Fibroblast of lung (primary cell): Measurements from ENCODE around the gene RIOK3. TPM values are rescaled to one million over a fixed set of nuclear protein-coding genes. Genes with fewer than 3 reads are reported as not detected.

ENCODE experiments used
- DNase-seq, 2 donors: peaks; one replicate each; pipeline versions ENCODE4 v3.0.0 to v3.0.0-alpha.2; 2010; ENCODE audit warnings: low read depth in 2 of 2
- H2AFZ ChIP-seq: 2 replicates; pipeline ENCODE4 v1.5.1; 2012; ENCODE audit warnings: low read length, control low read depth, inconsistent platforms
- H3K27ac ChIP-seq: 2 replicates; pipeline ENCODE4 v1.5.1; 2011; ENCODE audit warnings: low read length, control low read depth; ENCODE audit not compliant: insufficient read depth
- H3K27me3 ChIP-seq: 2 replicates; pipeline ENCODE4 v1.5.1; 2011; ENCODE audit warnings: mild to moderate bottlenecking, low read length; ENCODE audit not compliant: control insufficient read depth, insufficient read depth
- H3K36me3 ChIP-seq: 2 replicates; pipeline ENCODE4 v1.5.1; 2011; ENCODE audit warnings: low read length; ENCODE audit not compliant: control insufficient read depth, insufficient read depth
- H3K4me1 ChIP-seq: 2 replicates; pipeline ENCODE4 v1.5.1; 2011; ENCODE audit warnings: low read length; ENCODE audit not compliant: control insufficient read depth, insufficient read depth; ENCODE audit errors: extremely low read depth
- H3K4me2 ChIP-seq: 2 replicates; pipeline ENCODE4 v1.5.1; 2011; ENCODE audit warnings: low read length, control low read depth; ENCODE audit not compliant: insufficient read depth; ENCODE audit errors: extremely low read depth
- H3K4me3 ChIP-seq, 4 experiments: fragments of 200-600 bp in 1 of 4; sonication (generic) in 1 of 4; replicated peaks in 1 of 4; 2 replicates each; pipeline ENCODE4 v1.5.1; 2011 to 2016; ENCODE audit warnings: low read length in 4 of 4, low read depth in 3 of 4, mild to moderate bottlenecking in 3 of 4, control low read depth in 2 of 4, inconsistent platforms in 1 of 4, mixed read lengths in 1 of 4; ENCODE audit not compliant: insufficient read depth in 1 of 4; ENCODE audit errors: control extremely low read depth in 1 of 4
- H3K79me2 ChIP-seq: 2 replicates; pipeline ENCODE4 v1.5.1; 2012; ENCODE audit warnings: mild to moderate bottlenecking, low read length, inconsistent platforms; ENCODE audit not compliant: control insufficient read depth, insufficient read depth
- H3K9ac ChIP-seq: 2 replicates; pipeline ENCODE4 v1.5.1; 2011; ENCODE audit warnings: mild to moderate bottlenecking, low read length, control low read depth; ENCODE audit not compliant: insufficient read depth
- H3K9me3 ChIP-seq: 2 replicates; pipeline ENCODE4 v1.5.1; 2012; ENCODE audit warnings: low read depth, low read length; ENCODE audit not compliant: control insufficient read depth, insufficient read depth
- H4K20me1 ChIP-seq: 2 replicates; pipeline ENCODE4 v1.5.1; 2011; ENCODE audit warnings: low read length; ENCODE audit not compliant: control insufficient read depth, insufficient read depth; ENCODE audit errors: extremely low read depth
- CTCF ChIP-seq, 2 donors: IDR thresholded peaks in 1 of 2; conservative IDR thresholded peaks in 1 of 2; 1 replicate in 1 of 2; 2 replicates in 1 of 2; pipeline ENCODE4 v1.5.1; 2011 to 2012; ENCODE audit warnings: low read length in 2 of 2, control low read depth in 1 of 2, inconsistent platforms in 1 of 2, low read depth in 1 of 2, mild to moderate bottlenecking in 1 of 2
- EZH2 ChIP-seq: IDR thresholded peaks from 2 replicates; pipeline ENCODE4 v1.5.1; 2012; ENCODE audit warnings: low read length, control low read depth, mild to moderate bottlenecking; ENCODE audit errors: missing control alignments
- polyA plus RNA-seq, 2 donors: library from polyadenylated mRNA; depleted of rRNA in 1 of 2; stranded (reverse) in 1 of 2; unstranded in 1 of 2; fragments of >200 nt; gene quantifications; 2 replicates each; pipeline ENCODE4 v1.2.1, GENCODE V29; 2011 to 2012; ENCODE audit warnings: missing spikeins in 1 of 2
- total RNA-seq: library from RNA; depleted of rRNA; stranded (reverse); fragments of >200 nt; gene quantifications from 2 replicates; pipeline ENCODE4 v1.2.1, GENCODE V29; 2014

Gene RIOK3
- total and polyA plus RNA-seq, 2 donors (not counting 1 experiment from before 2014, with no cell fraction given): 48.4 to 78.8 TPM

- Histone ChIP-seq H3K36me3 (no peaks in the 10 kb centered on the region), H4K20me1 (no peaks in the 10 kb centered on the region)
Measured at GRCh38 chr18:23501626-23502025, 48.5 kb downstream of the RIOK3 start.

DNA sequence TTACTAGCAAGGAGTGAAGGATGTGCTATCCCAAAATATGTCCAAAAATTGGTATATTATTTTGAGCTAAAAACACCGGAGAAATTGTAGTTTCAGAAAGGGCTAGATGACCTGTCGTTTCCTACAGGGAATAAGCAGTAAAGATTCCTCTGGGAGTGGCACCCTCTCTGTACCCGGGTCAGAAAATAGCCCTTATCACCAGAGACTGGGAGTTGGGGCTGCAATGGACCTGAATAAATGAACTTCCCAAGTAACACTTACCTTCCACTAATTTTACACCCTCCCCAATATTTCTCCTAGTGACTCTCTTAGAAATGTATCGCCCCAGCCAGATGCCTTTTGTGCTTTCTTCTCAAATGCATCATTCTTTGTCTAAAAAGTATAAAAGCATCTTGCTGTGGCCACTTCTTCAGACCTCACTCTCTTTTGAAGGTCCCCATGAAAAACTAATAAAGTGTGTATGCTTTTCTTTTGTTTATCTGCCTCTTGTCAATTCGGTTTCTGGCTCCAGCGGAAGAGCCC is 49.5 kb downstream of the RIOK3 start:
- Histone ChIP-seq H2AFZ (peak overlapping the region; percentile 77), H3K27ac (peak overlapping the region; percentile 75)
- no peak for TF ChIP-seq EZH2
- no peak for TF ChIP-seq CTCF (conservative IDR thresholded peaks at IDR 0.05 in 1 of 2, IDR thresholded peaks at IDR 0.05 in 1 of 2; ENCODE audit: low read depth in 1 of 2, low read length in 2 of 2)

More at GRCh38 chr18:23501626-23502025, 48.5 kb downstream of the RIOK3 start:
- TF ChIP-seq CTCF (conservative IDR thresholded peaks at IDR 0.05 in 1 of 2, IDR thresholded peaks at IDR 0.05 in 1 of 2; ENCODE audit: low read depth in 1 of 2, low read length in 2 of 2) (no peak), EZH2 (no peak)
- H3K9ac ChIP-seq: no peak overlapping the region
- peaks cover 2% of the 10 kb centered on the region for H3K4me1 ChIP-seq
- no peak overlapping the region for H3K27ac ChIP-seq
- DNase-seq: no peak
- no peaks in the 10 kb centered on the region for H3K9me3 ChIP-seq
- no peak overlapping the region for H3K4me2 ChIP-seq
- H3K4me3 ChIP-seq: no peak overlapping the region
- peaks cover 12% of the 10 kb centered on the region for H3K79me2 ChIP-seq
- H2AFZ ChIP-seq: no peak overlapping the region
- H3K27me3 ChIP-seq: no peaks in the 10 kb centered on the region

GRCh38 chr18:23503038-23503962 is 50.2 kb downstream of the RIOK3 start, which contains the start of gene RMC1:
Gene RMC1 (plus strand): TSS chr18:23503511. CDS start chr18:23503619, 108 bp downstream.
- H2AFZ ChIP-seq: peak within 1 kb of the TSS; percentile 77
- no peaks in the 10 kb centered on the region for H3K9me3 ChIP-seq
- H3K9ac ChIP-seq: peak within 1 kb of the TSS; percentile 84
- peaks cover 2% of the 10 kb centered on the region for H3K4me1 ChIP-seq
- no peaks in the 10 kb centered on the region for H3K36me3 ChIP-seq
- H3K4me3 ChIP-seq: peak within 1 kb of the TSS; percentile 75 to 91 (median 86)
- peak; percentile 92 to 93 for DNase-seq
- H3K4me2 ChIP-seq: peak within 1 kb of the TSS; percentile 93
- H3K27me3 ChIP-seq: no peaks in the 10 kb centered on the region
- H3K79me2 ChIP-seq: peaks cover 12% of the 10 kb centered on the region
- no peak for TF ChIP-seq EZH2
- no peak for TF ChIP-seq CTCF (conservative IDR thresholded peaks at IDR 0.05 in 1 of 2, IDR thresholded peaks at IDR 0.05 in 1 of 2; ENCODE audit: low read depth in 1 of 2, low read length in 2 of 2)
- peak within 1 kb of the TSS; percentile 75 for H3K27ac ChIP-seq
- no peaks in the 10 kb centered on the region for H4K20me1 ChIP-seq

More for the DNA sequence above, 49.5 kb downstream of the RIOK3 start:
- H3K4me1 ChIP-seq: peaks cover 2% of the 10 kb centered on the region
- peaks cover 12% of the 10 kb centered on the region for H3K79me2 ChIP-seq
- H3K4me2 ChIP-seq: peak overlapping the region; percentile 78
- no peaks in the 10 kb centered on the region for H3K9me3 ChIP-seq
- no peaks in the 10 kb centered on the region for H3K27me3 ChIP-seq
- H3K4me3 ChIP-seq: peak overlapping the region; percentile 66 to 87 (median 68)
- no peaks in the 10 kb centered on the region for H3K36me3 ChIP-seq
- DNase-seq: no peak
- H3K9ac ChIP-seq: no peak overlapping the region
- H4K20me1 ChIP-seq: no peaks in the 10 kb centered on the region
